Left renal pelvis (tissue), 4 donors: ENCODE data around the gene CFAP47. TPM values are rescaled to one million over a fixed set of nuclear protein-coding genes. Genes with fewer than 3 reads are reported as not detected.

Experiments used
- polyA plus RNA-seq, 4 donors: library from polyadenylated mRNA; unstranded; fragments of 120-200 nt; gene quantifications; one replicate each; pipeline ENCODE4 v1.2.1, GENCODE V29; 2013; ENCODE audit not compliant: insufficient read length in 4 of 4

The CFAP47 gene
- polyA plus RNA-seq, 4 donors = 0.14 to 1.1 (median 0.66) TPM

Other genes with a start within 250 kb of the CFAP47 start
- gene MAGEB16, start 121.4 kb upstream of the CFAP47 start, polyA plus RNA-seq = not detected